Transverse colon (tissue), 4 donors: ENCODE data around the gene SLC25A51.

Experiments
- EP300 ChIP-seq: sonication (generic); formaldehyde crosslinking; IDR thresholded peaks from one replicate; pipeline ENCODE4 v1.6.1; 2017; ENCODE audit warnings: antibody characterized with exemption, low read depth
- POLR2A ChIP-seq: fragments of 450-650 bp; IDR thresholded peaks from one replicate; pipeline ENCODE4 v1.6.1; 2016; ENCODE audit warnings: antibody characterized with exemption, mild to moderate bottlenecking, moderate library complexity
- POLR2AphosphoS5 ChIP-seq, 3 donors: sonication (generic); formaldehyde crosslinking; IDR thresholded peaks; one replicate each; pipeline ENCODE4 v1.6.1; 2016; ENCODE audit warnings: antibody characterized with exemption in 3 of 3
- TF ChIP-seq, protein P1 (sequence below), 5 experiments: fragments of 200-600 bp in 3 of 5; fragments of 450-650 bp in 2 of 5; sonication (generic) in 3 of 5; IDR thresholded peaks; 1 replicate in 2 of 5; 2 replicates in 3 of 5; pipeline ENCODE4 v1.5.1; 2016 to 2017; ENCODE audit warnings: antibody characterized with exemption in 5 of 5, inconsistent platforms in 3 of 5, mild to moderate bottlenecking in 2 of 5, moderate library complexity in 1 of 5

DNA sequence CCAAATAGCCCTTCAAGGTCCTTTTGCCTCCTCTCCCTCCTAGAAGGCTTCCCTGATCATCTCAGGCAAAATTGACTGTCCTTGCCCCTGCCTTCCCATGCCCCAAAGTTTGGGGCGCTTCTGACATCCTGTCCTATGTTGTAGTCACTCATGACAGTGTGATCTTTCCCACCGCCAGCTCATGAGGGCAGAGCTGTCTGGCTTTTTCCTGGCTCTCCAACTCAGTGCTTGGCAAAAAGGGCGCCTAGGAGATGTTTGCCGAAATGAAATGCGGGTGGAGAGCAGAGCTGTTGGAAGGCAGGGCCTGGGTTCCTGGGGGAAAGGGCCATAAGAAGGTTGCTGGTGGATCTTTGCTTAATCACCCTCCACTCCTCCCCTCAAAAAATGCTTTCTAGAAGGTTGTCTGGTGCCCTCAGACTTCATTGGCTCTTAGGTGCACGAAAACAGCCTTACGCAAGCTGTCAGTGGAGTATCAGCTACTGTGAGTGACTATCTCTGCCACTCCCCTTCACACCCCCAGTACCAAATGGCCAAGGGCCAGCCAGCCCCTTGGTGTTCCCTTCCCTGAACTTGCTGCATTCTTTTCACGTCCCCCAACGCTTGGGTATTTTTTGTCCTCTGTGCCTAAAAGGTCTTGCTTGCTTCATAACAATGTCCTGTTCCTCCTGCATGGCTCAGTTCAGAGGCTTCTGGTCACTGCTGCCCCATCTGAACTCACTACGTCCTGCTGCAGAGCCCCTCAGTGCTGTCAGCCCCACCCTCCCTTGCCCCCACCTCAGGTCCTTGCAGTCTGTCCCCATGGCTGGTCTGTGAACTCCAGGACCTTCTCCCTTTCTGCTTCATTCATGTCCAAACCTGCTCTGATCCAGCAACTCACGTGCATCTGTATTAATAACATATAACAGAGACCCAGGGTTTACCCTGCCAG is 2.6 kb upstream of the SLC25A51 start:
- TF ChIP-seq, protein P1, sequence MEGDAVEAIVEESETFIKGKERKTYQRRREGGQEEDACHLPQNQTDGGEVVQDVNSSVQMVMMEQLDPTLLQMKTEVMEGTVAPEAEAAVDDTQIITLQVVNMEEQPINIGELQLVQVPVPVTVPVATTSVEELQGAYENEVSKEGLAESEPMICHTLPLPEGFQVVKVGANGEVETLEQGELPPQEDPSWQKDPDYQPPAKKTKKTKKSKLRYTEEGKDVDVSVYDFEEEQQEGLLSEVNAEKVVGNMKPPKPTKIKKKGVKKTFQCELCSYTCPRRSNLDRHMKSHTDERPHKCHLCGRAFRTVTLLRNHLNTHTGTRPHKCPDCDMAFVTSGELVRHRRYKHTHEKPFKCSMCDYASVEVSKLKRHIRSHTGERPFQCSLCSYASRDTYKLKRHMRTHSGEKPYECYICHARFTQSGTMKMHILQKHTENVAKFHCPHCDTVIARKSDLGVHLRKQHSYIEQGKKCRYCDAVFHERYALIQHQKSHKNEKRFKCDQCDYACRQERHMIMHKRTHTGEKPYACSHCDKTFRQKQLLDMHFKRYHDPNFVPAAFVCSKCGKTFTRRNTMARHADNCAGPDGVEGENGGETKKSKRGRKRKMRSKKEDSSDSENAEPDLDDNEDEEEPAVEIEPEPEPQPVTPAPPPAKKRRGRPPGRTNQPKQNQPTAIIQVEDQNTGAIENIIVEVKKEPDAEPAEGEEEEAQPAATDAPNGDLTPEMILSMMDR (IDR thresholded peaks at IDR 0.05) = no peak
- TF ChIP-seq EP300 = no peak
- TF ChIP-seq POLR2AphosphoS5 (IDR thresholded peaks at IDR 0.05) = no peak
- no peak for TF ChIP-seq POLR2A
